Measurements from ENCODE around the gene LRRC8B. TPM values are rescaled to one million over a fixed set of nuclear protein-coding genes. Genes with fewer than 3 reads are reported as not detected.
"Not testable (repeated sequence)": the region's sequence is repeated elsewhere in the genome, so short reads cannot be mapped to it uniquely, and the experiment has no call there.

LRRC8B gene
- total RNA-seq, 4 donors from 2014 or later: 3.5 to 15.7 (median 8.5) TPM

DNA sequence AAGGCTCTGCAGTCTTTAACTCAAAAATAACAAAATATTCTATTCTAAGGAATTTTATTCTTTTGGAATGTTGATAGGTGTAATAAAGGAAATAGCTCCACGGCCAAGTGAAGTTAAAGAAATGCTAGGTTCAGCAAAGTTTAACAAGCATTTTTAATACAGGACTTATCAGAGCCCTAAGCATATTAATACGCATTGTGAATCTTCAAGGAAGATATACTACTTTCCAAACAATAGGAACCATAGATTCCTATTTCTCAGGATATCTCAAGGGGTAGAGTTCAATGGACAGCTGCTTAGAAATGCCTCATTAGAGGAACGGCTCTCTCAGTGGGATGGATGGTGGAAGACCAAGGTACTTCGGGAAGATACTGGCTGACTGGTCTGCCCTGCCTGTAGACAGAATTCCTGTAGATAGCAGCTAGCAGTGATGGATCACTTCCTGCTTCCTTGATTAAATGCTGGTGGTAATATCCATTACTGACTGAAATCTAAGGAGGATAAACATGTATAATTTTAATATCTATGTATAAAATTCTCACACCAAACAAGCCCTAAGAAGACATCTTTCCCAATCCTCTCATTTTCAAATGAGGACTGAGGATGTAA, 100.2 kb downstream of the LRRC8B start:
- in situ Hi-C loops (cut with MboI; ENCODE audit: low sequenced_read_pairs in 4 of 4): loop anchor here in 3 of 4 donors (5.0 to 25.0 kb wide), 2 partner anchors 137 kb away; no protein-coding TSS in a partner anchor
- H3K27ac ChIP-seq: no peak overlapping the region
- no peak overlapping the region for H3K4me3 ChIP-seq
- ATAC-seq (no peak), DNase-seq (no peak)
- TF ChIP-seq, protein P1, sequence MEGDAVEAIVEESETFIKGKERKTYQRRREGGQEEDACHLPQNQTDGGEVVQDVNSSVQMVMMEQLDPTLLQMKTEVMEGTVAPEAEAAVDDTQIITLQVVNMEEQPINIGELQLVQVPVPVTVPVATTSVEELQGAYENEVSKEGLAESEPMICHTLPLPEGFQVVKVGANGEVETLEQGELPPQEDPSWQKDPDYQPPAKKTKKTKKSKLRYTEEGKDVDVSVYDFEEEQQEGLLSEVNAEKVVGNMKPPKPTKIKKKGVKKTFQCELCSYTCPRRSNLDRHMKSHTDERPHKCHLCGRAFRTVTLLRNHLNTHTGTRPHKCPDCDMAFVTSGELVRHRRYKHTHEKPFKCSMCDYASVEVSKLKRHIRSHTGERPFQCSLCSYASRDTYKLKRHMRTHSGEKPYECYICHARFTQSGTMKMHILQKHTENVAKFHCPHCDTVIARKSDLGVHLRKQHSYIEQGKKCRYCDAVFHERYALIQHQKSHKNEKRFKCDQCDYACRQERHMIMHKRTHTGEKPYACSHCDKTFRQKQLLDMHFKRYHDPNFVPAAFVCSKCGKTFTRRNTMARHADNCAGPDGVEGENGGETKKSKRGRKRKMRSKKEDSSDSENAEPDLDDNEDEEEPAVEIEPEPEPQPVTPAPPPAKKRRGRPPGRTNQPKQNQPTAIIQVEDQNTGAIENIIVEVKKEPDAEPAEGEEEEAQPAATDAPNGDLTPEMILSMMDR (IDR thresholded peaks at IDR 0.05 in 4 of 5, conservative IDR thresholded peaks at IDR 0.05 in 1 of 5): no peak
- TF ChIP-seq POLR2A (IDR thresholded peaks at IDR 0.05): no peak
- H3K27me3 ChIP-seq: no peaks in the 10 kb centered on the region
- no peaks in the 10 kb centered on the region for H3K4me1 ChIP-seq
- no peaks in the 10 kb centered on the region for H3K36me3 ChIP-seq
- H3K9me3 ChIP-seq: no peaks in the 10 kb centered on the region
- intact Hi-C loops (cut with DNase I; ENCODE audit: low total_unique reads): no loop called here

DNA sequence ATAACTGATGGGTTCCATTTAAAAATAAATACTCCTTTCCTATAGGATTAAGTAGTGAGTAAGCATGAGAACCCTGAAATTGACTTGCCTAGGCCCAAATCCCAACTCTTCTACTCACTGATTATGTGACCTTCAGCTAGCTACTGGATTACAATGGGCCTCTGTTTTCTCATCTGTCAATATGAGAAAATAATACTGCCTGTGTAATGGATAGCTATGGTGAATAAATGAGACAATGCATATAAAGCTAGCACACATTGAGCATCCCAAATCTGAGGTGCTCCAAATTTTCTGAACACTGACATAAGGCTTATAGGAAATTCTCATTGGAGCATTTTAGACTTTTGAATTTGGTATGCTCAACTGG, 103.0 kb downstream of the LRRC8B start:
- Histone ChIP-seq H3K9me3 (no peaks in the 10 kb centered on the region), H3K27ac (no peak overlapping the region), H3K27me3 (no peaks in the 10 kb centered on the region), H3K4me1 (no peaks in the 10 kb centered on the region), H3K4me3 (no peak overlapping the region), H3K36me3 (no peaks in the 10 kb centered on the region)
- DNase-seq (no peak), ATAC-seq (no peak)
- TF ChIP-seq POLR2A (IDR thresholded peaks at IDR 0.05): no peak
- TF ChIP-seq, protein P1 (IDR thresholded peaks at IDR 0.05 in 4 of 5, conservative IDR thresholded peaks at IDR 0.05 in 1 of 5): no peak
- in situ Hi-C loops (cut with MboI; ENCODE audit: low sequenced_read_pairs in 4 of 4) (loop anchor here in 3 of 4 donors (5.0 to 25.0 kb wide), 2 partner anchors 135 kb away; no protein-coding TSS in a partner anchor), intact Hi-C loops (cut with DNase I; ENCODE audit: low total_unique reads) (no loop called here)

DNA sequence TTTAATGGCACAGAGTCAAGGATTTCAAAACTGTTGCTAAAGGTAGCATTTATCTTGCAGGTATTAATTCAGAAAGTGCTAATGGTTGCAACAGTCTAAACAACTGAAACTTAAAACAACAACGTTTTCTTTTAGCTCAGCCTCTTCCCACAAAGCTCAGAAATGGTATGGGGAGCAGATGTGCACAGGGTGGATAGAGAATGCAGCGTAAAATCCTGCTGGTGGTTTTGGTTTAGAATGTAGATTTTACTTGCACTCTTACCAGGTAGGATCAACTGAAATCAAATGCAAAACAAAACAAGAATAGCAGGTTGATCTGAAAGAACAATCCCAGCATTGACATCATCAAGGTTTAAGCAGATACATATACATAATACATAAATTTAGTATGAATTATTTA, 104.5 kb downstream of the LRRC8B start:
- no peaks in the 10 kb centered on the region for H3K36me3 ChIP-seq
- in situ Hi-C loops (cut with MboI; ENCODE audit: low sequenced_read_pairs in 4 of 4) (loop anchor here in 3 of 4 donors (5.0 to 25.0 kb wide), 2 partner anchors 133 kb away; no protein-coding TSS in a partner anchor), intact Hi-C loops (cut with DNase I; ENCODE audit: low total_unique reads) (no loop called here)
- H3K9me3 ChIP-seq: no peaks in the 10 kb centered on the region
- ATAC-seq (no peak), DNase-seq (no peak)
- TF ChIP-seq POLR2A (IDR thresholded peaks at IDR 0.05): no peak
- TF ChIP-seq, protein P1 (IDR thresholded peaks at IDR 0.05 in 4 of 5, conservative IDR thresholded peaks at IDR 0.05 in 1 of 5): no peak
- H3K27me3 ChIP-seq: no peaks in the 10 kb centered on the region
- H3K4me3 ChIP-seq: no peak overlapping the region
- no peak overlapping the region for H3K27ac ChIP-seq
- no peaks in the 10 kb centered on the region for H3K4me1 ChIP-seq

DNA sequence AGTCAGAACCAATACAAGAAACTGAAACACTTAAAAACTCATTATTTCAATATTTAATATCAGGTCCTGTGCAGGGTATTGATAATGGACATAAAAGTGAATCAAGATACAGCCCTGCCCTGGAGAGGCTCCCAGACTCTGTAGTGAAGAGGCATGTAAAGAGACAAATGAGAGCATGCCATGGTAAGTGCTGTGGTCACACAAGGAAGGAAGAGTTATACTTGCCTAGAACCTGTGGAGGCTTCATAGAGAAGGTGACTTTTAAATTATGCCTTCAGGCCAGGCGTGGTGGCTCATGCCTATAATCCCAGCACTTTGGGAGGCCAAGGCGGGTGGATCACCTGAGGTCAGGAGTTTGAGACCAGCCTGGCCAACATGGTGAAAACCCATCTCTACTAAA, 105.0 kb downstream of the LRRC8B start:
- H3K4me1 ChIP-seq; H3K27ac ChIP-seq; intact Hi-C loops (cut with DNase I; ENCODE audit: low total_unique reads); H3K27me3 ChIP-seq; H3K36me3 ChIP-seq; H3K9me3 ChIP-seq; ATAC-seq; DNase-seq; H3K4me3 ChIP-seq: not testable (repeated sequence)
- in situ Hi-C loops (cut with MboI; ENCODE audit: low sequenced_read_pairs in 4 of 4): loop anchor here in 3 of 4 donors (5.0 to 25.0 kb wide), 2 partner anchors 133 kb away; no protein-coding TSS in a partner anchor

DNA sequence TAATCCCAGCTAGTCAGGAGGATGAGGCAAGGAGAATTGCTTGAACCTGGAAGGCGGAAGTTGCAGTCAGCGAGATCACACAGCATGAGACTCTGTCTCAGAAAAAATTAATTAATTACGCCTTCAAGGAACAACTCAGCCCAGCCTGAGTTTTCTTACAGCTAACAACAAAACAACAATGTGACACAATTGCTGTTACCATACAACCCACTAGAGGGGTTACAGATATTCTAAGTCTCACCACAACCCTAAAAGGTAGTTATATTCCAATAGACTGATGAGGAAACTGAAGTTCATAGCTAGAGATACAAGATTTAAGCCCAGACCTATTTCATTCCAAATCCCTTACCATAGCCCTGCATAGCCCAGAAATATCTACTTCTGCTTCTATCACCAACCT, 105.4 kb downstream of the LRRC8B start:
- no peaks in the 10 kb centered on the region for H3K4me1 ChIP-seq
- DNase-seq (no peak), ATAC-seq (no peak)
- H3K27me3 ChIP-seq: no peaks in the 10 kb centered on the region
- TF ChIP-seq, protein P1 (IDR thresholded peaks at IDR 0.05 in 4 of 5, conservative IDR thresholded peaks at IDR 0.05 in 1 of 5): no peak
- TF ChIP-seq POLR2A (IDR thresholded peaks at IDR 0.05): no peak
- in situ Hi-C loops (cut with MboI; ENCODE audit: low sequenced_read_pairs in 4 of 4): loop anchor here in 3 of 4 donors (10.0 to 25.0 kb wide), 2 partner anchors 132 to 135 kb away; no protein-coding TSS in a partner anchor
- intact Hi-C loops (cut with DNase I; ENCODE audit: low total_unique reads): no loop called here
- no peaks in the 10 kb centered on the region for H3K9me3 ChIP-seq
- no peak overlapping the region for H3K27ac ChIP-seq
- H3K4me3 ChIP-seq: no peak overlapping the region
- no peaks in the 10 kb centered on the region for H3K36me3 ChIP-seq

Data from gastrocnemius medialis (tissue), 4 donors.